ENCODE data around the gene HMOX1. TPM values are rescaled to one million over a fixed set of nuclear protein-coding genes. Genes with fewer than 3 reads are reported as not detected.

HMOX1 gene, protein sequence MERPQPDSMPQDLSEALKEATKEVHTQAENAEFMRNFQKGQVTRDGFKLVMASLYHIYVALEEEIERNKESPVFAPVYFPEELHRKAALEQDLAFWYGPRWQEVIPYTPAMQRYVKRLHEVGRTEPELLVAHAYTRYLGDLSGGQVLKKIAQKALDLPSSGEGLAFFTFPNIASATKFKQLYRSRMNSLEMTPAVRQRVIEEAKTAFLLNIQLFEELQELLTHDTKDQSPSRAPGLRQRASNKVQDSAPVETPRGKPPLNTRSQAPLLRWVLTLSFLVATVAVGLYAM
- 100 to 1,000 TPM in 1 of 9 donors, 10 to 100 TPM in 2, 1 to 10 TPM in 6; 2.6 to 126 (median 5.2) TPM for total RNA-seq
- 1 to 10 TPM; 2.4 to 4.8 TPM for polyA plus RNA-seq
- long read RNA-seq, donor 1 = 0 reads
- long read RNA-seq, donor 2 = 0 reads
- long read RNA-seq, donor 3 = 0 reads

GRCh38 chr22:35380537-35381423 lies at the start of gene HMOX1:
TSS of gene HMOX1 (plus strand) at chr22:35381096. CDS start at chr22:35381174, 78 bp downstream.
- Histone ChIP-seq H3K4me1 (peaks cover 0 to 65% (median 18%) of the 10 kb centered on the region in 12 donors), H3K27me3 (no peaks in the 10 kb centered on the region), H3K27ac (peak within 1 kb of the TSS in 11 of 12 donors; percentile 18 to 91 (median 70)), H3K4me3 (peak within 1 kb of the TSS; percentile 19 to 83 (median 63)), H3K9me3 (no peaks in the 10 kb centered on the region), H3K36me3 (peaks cover 0 to 27% (median 0%) of the 10 kb centered on the region in 9 donors)
- TF ChIP-seq CTCF (IDR thresholded peaks at IDR 0.05) (peak in 4 of 12 donors; percentile 12 to 48 (median 38)), POLR2A (IDR thresholded peaks at IDR 0.05) (peak in 1 of 2 donors; percentile 64)
- intact Hi-C loops (cut with DNase I) = no loop called here
- WGBS, 4 donors = 4 to 6% (median 5%) methylated on average over 36 to 47 of the region's 47 CpGs
- DNase-seq (peak; percentile 89 to 96 (median 92)), ATAC-seq (peak; percentile 77 to 94 (median 90))

- intact Hi-C loops (cut with DNase I) = no loop called here
- H3K4me1 ChIP-seq = peaks cover 0 to 50% (median 19%) of the 10 kb centered on the region in 12 donors
- H3K9me3 ChIP-seq = no peaks in the 10 kb centered on the region
- DNase-seq (no peak), ATAC-seq (no peak)
- TF ChIP-seq CTCF (IDR thresholded peaks at IDR 0.05) (no peak), POLR2A (IDR thresholded peaks at IDR 0.05) (no peak)
- no peak overlapping the region for H3K4me3 ChIP-seq
- peaks cover 0 to 98% (median 84%) of the 10 kb centered on the region in 9 donors for H3K36me3 ChIP-seq
- 51 to 61% (median 57%) methylated on average over 6 of the region's 6 CpGs for WGBS, 4 donors
- H3K27ac ChIP-seq = peak overlapping the region in 3 of 12 donors; percentile 18 to 79 (median 34)
- H3K27me3 ChIP-seq = no peaks in the 10 kb centered on the region
Observed at GRCh38 chr22:35332278-35332677, 48.6 kb upstream of the HMOX1 start.

DNA sequence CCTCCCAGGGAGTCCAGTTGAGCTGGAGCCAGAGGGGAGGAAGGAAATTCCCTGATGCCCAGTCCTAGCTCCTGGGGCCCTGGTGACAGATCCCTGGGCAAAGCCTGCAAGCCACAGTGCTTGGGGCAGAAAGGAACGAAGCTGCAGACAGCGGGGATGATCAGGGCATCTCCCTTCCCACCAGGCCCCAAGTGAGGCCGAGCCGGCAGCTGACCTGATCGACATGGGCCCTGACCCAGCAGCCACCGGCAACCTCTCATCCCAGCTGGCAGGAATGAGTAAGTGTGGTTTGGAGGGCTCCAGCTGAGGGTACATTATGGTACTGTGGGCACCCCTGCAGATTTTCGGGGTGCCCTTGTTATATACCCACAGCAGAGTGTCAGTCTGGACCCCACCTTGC lies 47.7 kb upstream of the HMOX1 start:
- TF ChIP-seq CTCF (IDR thresholded peaks at IDR 0.05) = no peak
- 73 to 97% (median 94%) methylated on average over 3 to 7 of the region's 7 CpGs for WGBS, 4 donors
- H3K36me3 ChIP-seq = peaks cover 0 to 98% (median 84%) of the 10 kb centered on the region in 9 donors
- peak in 1 of 5 donors; percentile 15 for DNase-seq
- H3K9me3 ChIP-seq = no peaks in the 10 kb centered on the region
- ATAC-seq = no peak
- no peaks in the 10 kb centered on the region for H3K27me3 ChIP-seq
- H3K4me3 ChIP-seq = no peak overlapping the region
- H3K4me1 ChIP-seq = peaks cover 0 to 50% (median 19%) of the 10 kb centered on the region in 12 donors
- intact Hi-C loops (cut with DNase I) = no loop called here
- peak overlapping the region in 2 of 12 donors; percentile 18 to 79 for H3K27ac ChIP-seq

All from heart left ventricle (tissue), 16 donors.